Lower leg skin (tissue), 4 donors: ENCODE results near the gene EPHB3. TPM values are rescaled to one million over a fixed set of nuclear protein-coding genes. Genes with fewer than 3 reads are reported as not detected.

Source experiments
- DNase-seq, 2 donors: peaks; one replicate each; pipeline ENCODE4 v3.0.0-alpha.2; 2019; ENCODE audit warnings: low spot score in 2 of 2
- H3K4me3 ChIP-seq: fragments of 200-600 bp; sonication (generic); 2 replicates; pipeline ENCODE4 v1.5.1; 2017; ENCODE audit warnings: mild to moderate bottlenecking, low read depth; ENCODE audit not compliant: poor library complexity, severe bottlenecking
- CTCF ChIP-seq, 3 donors: fragments of 450-650 bp; IDR thresholded peaks; one replicate each; pipeline ENCODE4 v1.5.1; 2016; ENCODE audit warnings: antibody characterized with exemption in 3 of 3, mild to moderate bottlenecking in 3 of 3, moderate library complexity in 2 of 3
- POLR2A ChIP-seq, 2 donors: fragments of 450-650 bp; IDR thresholded peaks; one replicate each; pipeline ENCODE4 v1.6.1; 2016 to 2017; ENCODE audit warnings: antibody characterized with exemption in 2 of 2, mild to moderate bottlenecking in 1 of 2, moderate library complexity in 1 of 2
- WGBS, 2 donors: methylation state at CpG; one replicate each; pipeline ENCODE4 v1.1.5; 2018; 5-methylcytosine and 5-hydroxymethylcytosine counted together
- intact Hi-C: fragments of 100-400 bp; cut with DNase I; formaldehyde crosslinking; loops from one replicate; pipeline ENCODE4 v1.15.0; 2023; ENCODE audit warnings: low total_unique reads
- total RNA-seq, 4 donors: library from RNA; depleted of rRNA; stranded (reverse); fragments of >200 nt; gene quantifications; one replicate each; pipeline ENCODE4 v1.1.0, GENCODE V29; 2016

EPHB3 gene
- total RNA-seq, 4 donors from 2014 or later: 99.4 to 120 (median 109) TPM

GRCh38 chr3:184552296-184552695 lies 9.3 kb upstream of the EPHB3 start:
- WGBS, 2 donors: 81 to 86% methylated on average over 6 of the region's 6 CpGs

GRCh38 chr3:184552863-184553262 lies 8.7 kb upstream of the EPHB3 start:
- WGBS, 2 donors: 86 to 95% methylated on average over 13 of the region's 13 CpGs
- DNase-seq: no peak
- TF ChIP-seq CTCF (IDR thresholded peaks at IDR 0.05) (no peak), POLR2A (IDR thresholded peaks at IDR 0.05) (no peak)
- intact Hi-C loops: no loop called here
- H3K4me3 ChIP-seq: no peak overlapping the region

More at GRCh38 chr3:184552296-184552695, 9.3 kb upstream of the EPHB3 start:
- no peak overlapping the region for H3K4me3 ChIP-seq
- TF ChIP-seq POLR2A (IDR thresholded peaks at IDR 0.05): no peak
- no peak for TF ChIP-seq CTCF (IDR thresholded peaks at IDR 0.05)
- intact Hi-C loops: no loop called here
- DNase-seq: no peak

- no peak for TF ChIP-seq POLR2A (IDR thresholded peaks at IDR 0.05)
- no peak for TF ChIP-seq CTCF (IDR thresholded peaks at IDR 0.05)
- no peak for DNase-seq
- H3K4me3 ChIP-seq: no peak overlapping the region
- intact Hi-C loops: no loop called here
- 78 to 84% methylated on average over 4 of the region's 4 CpGs for WGBS, 2 donors
Measured at GRCh38 chr3:184553385-184553784, 8.2 kb upstream of the EPHB3 start.

GRCh38 chr3:184554461-184554860 lies 7.1 kb upstream of the EPHB3 start:
- intact Hi-C loops: no loop called here
- no peak for DNase-seq
- 91 to 98% methylated on average over 5 of the region's 5 CpGs for WGBS, 2 donors
- TF ChIP-seq CTCF (IDR thresholded peaks at IDR 0.05): no peak
- no peak for TF ChIP-seq POLR2A (IDR thresholded peaks at IDR 0.05)
- no peak overlapping the region for H3K4me3 ChIP-seq

GRCh38 chr3:184556582-184557347 lies 4.8 kb upstream of the EPHB3 start:
- intact Hi-C loops: no loop called here
- H3K4me3 ChIP-seq: no peak overlapping the region
- 59 to 62% methylated on average over 14 to 15 of the region's 15 CpGs for WGBS, 2 donors
- no peak for TF ChIP-seq POLR2A (IDR thresholded peaks at IDR 0.05)
- no peak for TF ChIP-seq CTCF (IDR thresholded peaks at IDR 0.05)
- DNase-seq: no peak
